ENCODE results near the gene H2AZ2. TPM values are rescaled to one million over a fixed set of nuclear protein-coding genes. Genes with fewer than 3 reads are reported as not detected.
"Not testable (repeated sequence)": the region's sequence is repeated elsewhere in the genome, so short reads cannot be mapped to it uniquely, and the experiment has no call there.

The H2AZ2 gene
- total and polyA plus RNA-seq, 2 of the 4 experiments (the other 2 are of a cell fraction): 156 to 162 TPM

- Histone ChIP-seq H4K5ac (ENCODE audit: low read depth, low read length) (no peak overlapping the region), H2AK5ac (ENCODE audit: low read depth, low read length) (no peak overlapping the region), H3K9ac (ENCODE audit: low read depth, low read length) (no peak overlapping the region), H3K18ac (ENCODE audit: low read depth, low read length) (no peak overlapping the region), H2BK15ac (ENCODE audit: low read depth, low read length) (no peak overlapping the region), H3K4me1 (ENCODE audit: control insufficient read depth, insufficient read depth, low read length) (peaks cover 5% of the 10 kb centered on the region), H3K9me3 (ENCODE audit: control insufficient read depth, insufficient read depth, low read length) (peaks cover 6% of the 10 kb centered on the region), H4K20me1 (ENCODE audit: insufficient read depth, low read length) (no peaks in the 10 kb centered on the region), H2AK9ac (replicated peaks; ENCODE audit: low read depth, low read length, poor library complexity) (no peak overlapping the region), H3K9me1 (ENCODE audit: insufficient read depth, low read length) (peaks cover 3% of the 10 kb centered on the region; the same call in 1 of the 2 replicates), H3K23ac (ENCODE audit: low read depth, low read length) (no peak overlapping the region), H2AFZ (replicated peaks; ENCODE audit: low read length, poor library complexity) (no peak overlapping the region), H3K79me1 (ENCODE audit: low read depth in 1 of 2, low read length in 2 of 2) (no peaks in the 10 kb centered on the region), H3K14ac (replicated peaks; ENCODE audit: low read depth, low read length) (no peak overlapping the region), H3K56ac (ENCODE audit: extremely low read depth, insufficient read depth, low read length) (no peak overlapping the region), H3K36me3 (ENCODE audit: control insufficient read depth, insufficient read depth, low read length) (no peaks in the 10 kb centered on the region), H2BK5ac (ENCODE audit: low read depth, low read length, poor library complexity, severe bottlenecking) (no peak overlapping the region), H3K27ac (ENCODE audit: insufficient read depth, low read length) (no peak overlapping the region), H2BK120ac (ENCODE audit: low read depth, low read length) (no peak overlapping the region), H4K8ac (ENCODE audit: low read depth in 2 of 2, low read length in 2 of 2) (no peak overlapping the region), H3K27me3 (ENCODE audit: control insufficient read depth, insufficient read depth, low read length) (peaks cover 2% of the 10 kb centered on the region; the same call in 1 of the 2 replicates), H3K4me3 (ENCODE audit: insufficient read depth, low read depth, low read length) (no peak overlapping the region), H3K4me2 (ENCODE audit: low read depth, low read length) (no peak overlapping the region), H2BK20ac (ENCODE audit: low read depth, low read length) (no peak overlapping the region), H4K91ac (ENCODE audit: insufficient read depth, low read depth, low read length) (no peak overlapping the region), H3K4ac (ENCODE audit: low read depth, low read length) (no peak overlapping the region)
- ChIA-PET POLR2A (ENCODE audit: unreplicated experiment) (no interaction called here), CTCF (no interaction called here)
- no TSS peak for BruUV-seq (replicated peaks)
- dilution Hi-C loops (cut with HindIII; ENCODE audit: low sequenced_read_pairs, unreplicated experiment): no loop called here
- WGBS, 2 experiments (ENCODE audit: extremely low coverage in 2 of 2, insufficient read length in 1 of 2): 67% methylated on average over 1 of the region's 4 CpGs; no CpG with 5 or more reads in 1 of the 2 experiments
- no peak for TF ChIP-seq NFE2L2 (IDR thresholded peaks at IDR 0.05; ENCODE audit: low read depth, low read length)
- ATAC-seq (ENCODE audit: low read depth): no peak
- DNase-seq: no peak
- intact Hi-C loops (cut with micrococcal nuclease): no loop called here
- in situ Hi-C loops (cut with MboI; ENCODE audit: low sequenced_read_pairs): no loop called here
These were observed 60.8 kb downstream of the H2AZ2 start for GRCh38 chr7:44787041-44787440.

GRCh38 chr7:44785218-44785617 lies 62.7 kb downstream of the H2AZ2 start:
- H3K4me1 ChIP-seq (ENCODE audit: control insufficient read depth, insufficient read depth, low read length); H3K79me1 ChIP-seq (ENCODE audit: low read depth in 1 of 2, low read length in 2 of 2); H3K9ac ChIP-seq (ENCODE audit: low read depth, low read length); H3K27ac ChIP-seq (ENCODE audit: insufficient read depth, low read length); intact Hi-C loops (cut with micrococcal nuclease); H3K4ac ChIP-seq (ENCODE audit: low read depth, low read length); H4K91ac ChIP-seq (ENCODE audit: insufficient read depth, low read depth, low read length); H3K18ac ChIP-seq (ENCODE audit: low read depth, low read length); BruUV-seq (replicated peaks); H2BK5ac ChIP-seq (ENCODE audit: low read depth, low read length, poor library complexity, severe bottlenecking); H2AFZ ChIP-seq (replicated peaks; ENCODE audit: low read length, poor library complexity); H3K4me2 ChIP-seq (ENCODE audit: low read depth, low read length); H3K56ac ChIP-seq (ENCODE audit: extremely low read depth, insufficient read depth, low read length); H2BK20ac ChIP-seq (ENCODE audit: low read depth, low read length); CTCF ChIA-PET; H4K5ac ChIP-seq (ENCODE audit: low read depth, low read length); H2AK9ac ChIP-seq (replicated peaks; ENCODE audit: low read depth, low read length, poor library complexity); in situ Hi-C loops (cut with MboI; ENCODE audit: low sequenced_read_pairs); H3K9me1 ChIP-seq (ENCODE audit: insufficient read depth, low read length); H2AK5ac ChIP-seq (ENCODE audit: low read depth, low read length); H4K8ac ChIP-seq (ENCODE audit: low read depth in 2 of 2, low read length in 2 of 2); DNase-seq; H2BK120ac ChIP-seq (ENCODE audit: low read depth, low read length); H3K4me3 ChIP-seq (ENCODE audit: insufficient read depth, low read depth, low read length); H3K9me3 ChIP-seq (ENCODE audit: control insufficient read depth, insufficient read depth, low read length); H3K23ac ChIP-seq (ENCODE audit: low read depth, low read length); H4K20me1 ChIP-seq (ENCODE audit: insufficient read depth, low read length); H3K27me3 ChIP-seq (ENCODE audit: control insufficient read depth, insufficient read depth, low read length); dilution Hi-C loops (cut with HindIII; ENCODE audit: low sequenced_read_pairs, unreplicated experiment); H3K14ac ChIP-seq (replicated peaks; ENCODE audit: low read depth, low read length); POLR2A ChIA-PET (ENCODE audit: unreplicated experiment); H2BK15ac ChIP-seq (ENCODE audit: low read depth, low read length); H3K36me3 ChIP-seq (ENCODE audit: control insufficient read depth, insufficient read depth, low read length): not testable (repeated sequence)
- WGBS, 2 experiments (ENCODE audit: extremely low coverage in 2 of 2, insufficient read length in 1 of 2): 70% methylated on average over 2 of the region's 3 CpGs; no CpG with 5 or more reads in 1 of the 2 experiments
- ATAC-seq (ENCODE audit: low read depth): peak; percentile 37; the same call in 1 of the 2 replicates
